Endothelial cell (in vitro differentiated cells): ENCODE results near the gene SUOX. TPM values are rescaled to one million over a fixed set of nuclear protein-coding genes. Genes with fewer than 3 reads are reported as not detected.
A peak's percentile ranks its signal among the peaks of the same experiment; 100 is the strongest.
"Not testable (repeated sequence)": the region's sequence is repeated elsewhere in the genome, so short reads cannot be mapped to it uniquely, and the experiment has no call there.

Experiments used
- DNase-seq: peaks from one replicate; pipeline ENCODE4 v3.0.0; 2021; ENCODE audit warnings: low spot score
- H3K27ac Mint-ChIP-seq: one replicate; pipeline ENCODE4 v1.8.0; 2021; ENCODE audit warnings: mixed read lengths, inconsistent platforms; ENCODE audit not compliant: unreplicated experiment
- H3K27me3 Mint-ChIP-seq: one replicate; pipeline ENCODE4 v1.8.0; 2021; ENCODE audit warnings: mild to moderate bottlenecking, moderate library complexity, mixed read lengths, inconsistent platforms; ENCODE audit not compliant: unreplicated experiment
- H3K36me3 Mint-ChIP-seq: one replicate; pipeline ENCODE4 v1.8.0; 2021; ENCODE audit warnings: mild to moderate bottlenecking, low read depth, mixed read lengths, inconsistent platforms; ENCODE audit not compliant: unreplicated experiment
- H3K4me1 Mint-ChIP-seq: one replicate; pipeline ENCODE4 v1.8.0; 2021; ENCODE audit warnings: mild to moderate bottlenecking, mixed read lengths, inconsistent platforms; ENCODE audit not compliant: unreplicated experiment
- H3K4me3 Mint-ChIP-seq: one replicate; pipeline ENCODE4 v1.8.0; 2021; ENCODE audit warnings: mild to moderate bottlenecking, mixed read lengths, inconsistent platforms; ENCODE audit not compliant: unreplicated experiment
- H3K9me3 Mint-ChIP-seq: one replicate; pipeline ENCODE4 v1.8.0; 2021; ENCODE audit warnings: mixed read lengths, inconsistent platforms; ENCODE audit not compliant: unreplicated experiment
- CTCF ChIP-seq: fragments of 200-600 bp; sonication (generic); IDR thresholded peaks from one replicate; pipeline ENCODE4 v1.5.0; 2021; ENCODE audit warnings: antibody characterized with exemption; ENCODE audit not compliant: unreplicated experiment
- total RNA-seq: library from RNA; stranded (reverse); fragmentation: NEBNext Ultra II Directional; extraction: Animal tissue kit (Norgen Biotek cat#: 25700); gene quantifications from one replicate; pipeline ENCODE4 v1.2.1, GENCODE V29; 2021; ENCODE audit not compliant: unreplicated experiment

SUOX gene
- total RNA-seq, 1 donor from 2014 or later: 31.6 TPM

GRCh38 chr12:55991110-55991509 lies 6.0 kb upstream of the SUOX start:
- Mint-ChIP-seq H3K9me3 (no peaks in the 10 kb centered on the region), H3K27me3 (peaks cover 3% of the 10 kb centered on the region), H3K4me3 (peak overlapping the region; percentile 60), H3K4me1 (peaks cover 25% of the 10 kb centered on the region), H3K27ac (no peak overlapping the region), H3K36me3 (peaks cover 67% of the 10 kb centered on the region)
- no peak for TF ChIP-seq CTCF
- DNase-seq: no peak

- Mint-ChIP-seq H3K27ac (peak overlapping the region; percentile 86), H3K36me3 (peaks cover 64% of the 10 kb centered on the region)
Measured at GRCh38 chr12:55993230-55993853, 3.7 kb upstream of the SUOX start.

GRCh38 chr12:55995366-55995765 lies 1.7 kb upstream of the SUOX start:
- peaks cover 50% of the 10 kb centered on the region for H3K36me3 Mint-ChIP-seq
- H3K27ac Mint-ChIP-seq: peak overlapping the region; percentile 13
- peaks cover 10% of the 10 kb centered on the region for H3K27me3 Mint-ChIP-seq
- peaks cover 45% of the 10 kb centered on the region for H3K4me1 Mint-ChIP-seq
- TF ChIP-seq CTCF: no peak
- H3K4me3 Mint-ChIP-seq: peak overlapping the region; percentile 51
- no peak for DNase-seq
- no peaks in the 10 kb centered on the region for H3K9me3 Mint-ChIP-seq

More at GRCh38 chr12:55993230-55993853, 3.7 kb upstream of the SUOX start:
- no peak for DNase-seq
- H3K9me3 Mint-ChIP-seq: no peaks in the 10 kb centered on the region
- TF ChIP-seq CTCF: no peak
- H3K4me1 Mint-ChIP-seq: peaks cover 36% of the 10 kb centered on the region
- H3K4me3 Mint-ChIP-seq: no peak overlapping the region
- peaks cover 6% of the 10 kb centered on the region for H3K27me3 Mint-ChIP-seq

GRCh38 chr12:55996201-55996714 lies 818 bp upstream of the SUOX start:
- Mint-ChIP-seq H3K4me3 (peak overlapping the region; percentile 82), H3K4me1 (peaks cover 46% of the 10 kb centered on the region), H3K9me3 (no peaks in the 10 kb centered on the region), H3K27ac (peak overlapping the region; percentile 85), H3K36me3 (peaks cover 42% of the 10 kb centered on the region), H3K27me3 (peaks cover 10% of the 10 kb centered on the region)
- peak; percentile 89 for TF ChIP-seq CTCF
- peak; percentile 52 for DNase-seq

GRCh38 chr12:55997535-55997859 lies 421 bp downstream of the SUOX start:
- H3K4me3 Mint-ChIP-seq: peak overlapping the region; percentile 95
- DNase-seq: peak; percentile 10
- no peaks in the 10 kb centered on the region for H3K9me3 Mint-ChIP-seq
- TF ChIP-seq CTCF: no peak
- peaks cover 54% of the 10 kb centered on the region for H3K4me1 Mint-ChIP-seq
- H3K27me3 Mint-ChIP-seq: peaks cover 13% of the 10 kb centered on the region
- H3K27ac Mint-ChIP-seq: peak overlapping the region; percentile 80
- H3K36me3 Mint-ChIP-seq: peaks cover 44% of the 10 kb centered on the region

- H3K27ac Mint-ChIP-seq, H3K9me3 Mint-ChIP-seq, DNase-seq: not testable (repeated sequence)
- Mint-ChIP-seq H3K4me3 (peak overlapping the region; percentile 51), H3K4me1 (peaks cover 38% of the 10 kb centered on the region), H3K27me3 (peaks cover 11% of the 10 kb centered on the region), H3K36me3 (peaks cover 39% of the 10 kb centered on the region)
Measured at GRCh38 chr12:55999522-55999921, 2.4 kb downstream of the SUOX start.

GRCh38 chr12:55999999-56000540 lies 3.0 kb downstream of the SUOX start:
- H3K27me3 Mint-ChIP-seq: peaks cover 11% of the 10 kb centered on the region
- DNase-seq, H3K9me3 Mint-ChIP-seq, H3K4me3 Mint-ChIP-seq, H3K27ac Mint-ChIP-seq: not testable (repeated sequence)
- H3K4me1 Mint-ChIP-seq: peaks cover 42% of the 10 kb centered on the region
- peaks cover 44% of the 10 kb centered on the region for H3K36me3 Mint-ChIP-seq
